Esophagus squamous epithelium (tissue), 4 donors: ENCODE measurements around the gene SCN1A.

Source experiments
- POLR2A ChIP-seq, 4 donors: fragments of 450-650 bp; IDR thresholded peaks; one replicate each; pipeline ENCODE4 v1.6.1; 2017; ENCODE audit warnings: antibody characterized with exemption in 4 of 4, mild to moderate bottlenecking in 4 of 4, moderate library complexity in 3 of 4
- TF ChIP-seq, protein P1 (sequence below), 6 experiments: fragments of 450-650 bp in 4 of 6; fragments of 200-600 bp in 2 of 6; sonication (generic) in 2 of 6; IDR thresholded peaks; one replicate each; pipeline ENCODE4 v1.5.1; 2016 to 2019; ENCODE audit warnings: antibody characterized with exemption in 6 of 6, mild to moderate bottlenecking in 4 of 6, moderate library complexity in 4 of 6

- TF ChIP-seq, protein P1, sequence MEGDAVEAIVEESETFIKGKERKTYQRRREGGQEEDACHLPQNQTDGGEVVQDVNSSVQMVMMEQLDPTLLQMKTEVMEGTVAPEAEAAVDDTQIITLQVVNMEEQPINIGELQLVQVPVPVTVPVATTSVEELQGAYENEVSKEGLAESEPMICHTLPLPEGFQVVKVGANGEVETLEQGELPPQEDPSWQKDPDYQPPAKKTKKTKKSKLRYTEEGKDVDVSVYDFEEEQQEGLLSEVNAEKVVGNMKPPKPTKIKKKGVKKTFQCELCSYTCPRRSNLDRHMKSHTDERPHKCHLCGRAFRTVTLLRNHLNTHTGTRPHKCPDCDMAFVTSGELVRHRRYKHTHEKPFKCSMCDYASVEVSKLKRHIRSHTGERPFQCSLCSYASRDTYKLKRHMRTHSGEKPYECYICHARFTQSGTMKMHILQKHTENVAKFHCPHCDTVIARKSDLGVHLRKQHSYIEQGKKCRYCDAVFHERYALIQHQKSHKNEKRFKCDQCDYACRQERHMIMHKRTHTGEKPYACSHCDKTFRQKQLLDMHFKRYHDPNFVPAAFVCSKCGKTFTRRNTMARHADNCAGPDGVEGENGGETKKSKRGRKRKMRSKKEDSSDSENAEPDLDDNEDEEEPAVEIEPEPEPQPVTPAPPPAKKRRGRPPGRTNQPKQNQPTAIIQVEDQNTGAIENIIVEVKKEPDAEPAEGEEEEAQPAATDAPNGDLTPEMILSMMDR (IDR thresholded peaks at IDR 0.05) = no peak
- no peak for TF ChIP-seq POLR2A (IDR thresholded peaks at IDR 0.05)
These were observed 113.9 kb downstream of the SCN1A start for GRCh38 chr2:166013878-166014277.
